ENCODE measurements around the gene ZNF133.

DNA sequence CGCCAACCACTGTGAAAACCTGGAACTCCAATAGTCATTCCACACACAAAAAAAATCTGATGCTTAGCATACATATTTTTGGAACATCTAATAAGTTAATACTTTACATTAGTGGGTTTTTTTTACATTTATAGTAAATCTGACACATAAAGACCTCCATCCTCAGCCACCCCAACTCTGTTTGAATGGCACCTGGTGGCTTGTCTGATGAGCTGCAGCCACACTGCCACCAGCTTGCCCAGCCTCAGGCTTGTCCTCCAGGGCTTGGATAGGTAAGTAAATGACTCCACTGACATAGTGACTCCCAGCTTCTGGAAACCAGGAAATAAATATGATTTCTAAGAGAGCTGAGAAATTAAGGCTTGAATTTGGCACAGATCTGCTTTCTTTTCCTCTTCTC, 71.5 kb downstream of the ZNF133 start:
- TF ChIP-seq, protein P1, sequence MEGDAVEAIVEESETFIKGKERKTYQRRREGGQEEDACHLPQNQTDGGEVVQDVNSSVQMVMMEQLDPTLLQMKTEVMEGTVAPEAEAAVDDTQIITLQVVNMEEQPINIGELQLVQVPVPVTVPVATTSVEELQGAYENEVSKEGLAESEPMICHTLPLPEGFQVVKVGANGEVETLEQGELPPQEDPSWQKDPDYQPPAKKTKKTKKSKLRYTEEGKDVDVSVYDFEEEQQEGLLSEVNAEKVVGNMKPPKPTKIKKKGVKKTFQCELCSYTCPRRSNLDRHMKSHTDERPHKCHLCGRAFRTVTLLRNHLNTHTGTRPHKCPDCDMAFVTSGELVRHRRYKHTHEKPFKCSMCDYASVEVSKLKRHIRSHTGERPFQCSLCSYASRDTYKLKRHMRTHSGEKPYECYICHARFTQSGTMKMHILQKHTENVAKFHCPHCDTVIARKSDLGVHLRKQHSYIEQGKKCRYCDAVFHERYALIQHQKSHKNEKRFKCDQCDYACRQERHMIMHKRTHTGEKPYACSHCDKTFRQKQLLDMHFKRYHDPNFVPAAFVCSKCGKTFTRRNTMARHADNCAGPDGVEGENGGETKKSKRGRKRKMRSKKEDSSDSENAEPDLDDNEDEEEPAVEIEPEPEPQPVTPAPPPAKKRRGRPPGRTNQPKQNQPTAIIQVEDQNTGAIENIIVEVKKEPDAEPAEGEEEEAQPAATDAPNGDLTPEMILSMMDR (IDR thresholded peaks at IDR 0.05) = no peak
- no peak for TF ChIP-seq EP300 (IDR thresholded peaks at IDR 0.05)
- no peak for TF ChIP-seq POLR2A (IDR thresholded peaks at IDR 0.05)
